ENCODE results near the gene ABCA8.

ABCA8 gene

GRCh38 chr17:68941761-68942160 lies 13.4 kb downstream of the ABCA8 start:
- no peak for DNase-seq

GRCh38 chr17:68939195-68939594 lies 16.0 kb downstream of the ABCA8 start:
- DNase-seq = no peak

GRCh38 chr17:68937890-68938514 lies 17.2 kb downstream of the ABCA8 start:
- DNase-seq = no peak

- no peak for DNase-seq
Measured at GRCh38 chr17:68927516-68927915, 27.7 kb downstream of the ABCA8 start.

- DNase-seq = no peak
Measured at GRCh38 chr17:68924793-68925720, 30.1 kb downstream of the ABCA8 start.

- DNase-seq = no peak
Measured at GRCh38 chr17:68910789-68911431, 44.3 kb downstream of the ABCA8 start.

GRCh38 chr17:68910251-68910705 lies 44.9 kb downstream of the ABCA8 start:
- DNase-seq = no peak

- peak; percentile 2 to 20 for DNase-seq
Measured at GRCh38 chr17:68909066-68909465, 46.1 kb downstream of the ABCA8 start.

GRCh38 chr17:68908045-68908444 lies 47.1 kb downstream of the ABCA8 start:
- no peak for DNase-seq

GRCh38 chr17:68906638-68907037 lies 48.6 kb downstream of the ABCA8 start:
- no peak for DNase-seq

GRCh38 chr17:68903286-68903685 lies 51.9 kb downstream of the ABCA8 start:
- DNase-seq = no peak

- no peak for DNase-seq
Measured at GRCh38 chr17:68897557-68897956, 57.6 kb downstream of the ABCA8 start.

GRCh38 chr17:68892658-68893057 lies 62.5 kb downstream of the ABCA8 start:
- DNase-seq = no peak

- no peak for DNase-seq
Measured at GRCh38 chr17:68892193-68892592, 63.0 kb downstream of the ABCA8 start.

- DNase-seq = no peak
Measured at GRCh38 chr17:68886401-68886800, 68.8 kb downstream of the ABCA8 start.

- DNase-seq = no peak
Measured at GRCh38 chr17:68884888-68885287, 70.3 kb downstream of the ABCA8 start.

GRCh38 chr17:68878226-68878885 lies 76.8 kb downstream of the ABCA8 start:
- no peak for DNase-seq

- no peak for DNase-seq
Measured at GRCh38 chr17:68871447-68871846, 83.7 kb downstream of the ABCA8 start.

- no peak for DNase-seq
Measured at GRCh38 chr17:68870976-68871375, 84.2 kb downstream of the ABCA8 start.

GRCh38 chr17:68870161-68870826 lies 84.9 kb downstream of the ABCA8 start:
- DNase-seq = no peak

- no peak for DNase-seq
Measured at GRCh38 chr17:68868708-68869107, 86.5 kb downstream of the ABCA8 start.

GRCh38 chr17:68867759-68868516 lies 87.3 kb downstream of the ABCA8 start:
- no peak for DNase-seq

Measured in CD4-positive, alpha-beta T cell treated with Interleukin-4 for 1 hour (primary cell).